Activated CD8-positive, alpha-beta memory T cell treated with anti-CD3 and anti-CD28 coated beads for 1 hour (primary cell): Measurements from ENCODE around the gene MRPL10.
A peak's percentile ranks its signal among the peaks of the same experiment; 100 is the strongest.

Experiments used
- DNase-seq, 2 donors: peaks; one replicate each; pipeline ENCODE4 v3.0.0-alpha.2; 2020; ENCODE audit warnings: low read depth in 1 of 2; ENCODE audit errors: extremely low read depth in 1 of 2

MRPL10 gene

DNA sequence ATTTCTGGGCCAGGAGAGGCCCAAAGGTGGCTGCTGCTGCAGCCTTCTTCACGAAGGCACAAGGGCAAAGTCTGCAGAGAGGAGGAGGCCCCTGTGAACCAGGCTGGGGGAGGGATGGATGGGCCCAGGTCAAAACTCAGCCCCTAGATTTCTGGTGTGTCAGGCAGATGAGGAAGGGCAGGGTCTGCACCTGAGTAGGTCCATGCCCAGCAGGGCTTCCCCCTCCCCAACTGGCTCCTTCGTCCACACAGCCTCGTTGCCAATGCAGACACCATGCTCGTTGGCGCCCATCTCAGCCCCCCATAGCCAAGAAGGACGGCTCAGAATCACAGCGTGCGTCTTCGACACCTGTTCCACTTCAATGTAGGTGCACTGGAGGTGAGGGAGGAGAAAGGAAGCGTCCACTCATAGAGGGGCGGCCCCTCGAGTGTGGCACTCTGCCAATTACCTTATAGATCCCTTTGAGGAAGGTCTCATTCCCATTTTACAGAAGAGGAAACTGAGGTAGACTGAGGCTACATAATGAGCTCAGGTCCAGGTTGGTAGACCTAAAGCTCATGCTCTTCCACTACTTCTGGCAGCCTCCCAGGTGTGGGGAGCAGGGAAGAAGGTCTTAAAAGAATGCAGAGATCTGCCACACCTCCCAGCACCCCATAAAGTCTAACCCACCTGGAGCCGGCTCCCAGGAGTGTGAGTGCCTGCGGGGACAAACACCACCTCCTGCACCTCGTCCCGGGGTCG, 8.8 kb upstream of the MRPL10 start:
- no peak for DNase-seq

DNA sequence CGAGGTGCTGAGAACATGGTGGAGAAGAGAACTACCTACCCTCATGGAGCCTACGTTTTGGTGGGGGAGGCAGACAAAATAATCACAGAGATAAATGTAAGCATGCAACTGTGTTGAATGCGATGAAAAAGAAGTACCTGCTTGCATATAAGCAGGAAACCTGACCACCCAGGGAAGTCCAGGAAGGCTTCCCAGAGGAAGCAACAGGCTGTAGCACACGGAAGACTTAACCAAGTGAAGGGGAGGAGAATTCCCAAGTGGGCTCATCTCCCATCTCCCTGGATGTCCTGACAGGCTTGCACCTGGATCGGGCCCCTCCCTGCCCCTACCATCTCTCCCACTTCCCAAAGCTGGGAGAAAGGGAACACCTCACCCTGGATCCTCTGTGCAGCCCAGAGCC, 7.7 kb upstream of the MRPL10 start:
- no peak for DNase-seq

DNA sequence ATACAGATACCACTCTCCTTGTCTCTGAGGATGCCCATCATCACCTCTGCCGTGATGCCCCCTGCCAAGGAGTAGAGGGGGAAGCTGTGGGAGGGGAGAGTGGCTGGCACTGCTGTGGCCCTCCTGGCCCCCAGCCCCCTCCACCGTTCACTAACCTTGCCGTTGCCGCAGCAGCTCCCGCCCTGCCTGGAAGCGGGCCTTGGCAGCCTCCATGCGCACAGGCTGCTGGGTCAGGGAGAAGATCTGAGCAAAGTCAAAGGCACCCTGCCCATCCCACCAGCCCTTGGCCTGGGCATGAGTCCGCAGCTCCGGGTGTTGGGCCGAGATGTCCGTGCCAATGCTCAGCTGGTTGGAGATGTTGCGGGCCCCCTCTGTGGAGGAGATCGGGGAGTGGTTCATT, 7.3 kb upstream of the MRPL10 start:
- no peak for DNase-seq

DNA sequence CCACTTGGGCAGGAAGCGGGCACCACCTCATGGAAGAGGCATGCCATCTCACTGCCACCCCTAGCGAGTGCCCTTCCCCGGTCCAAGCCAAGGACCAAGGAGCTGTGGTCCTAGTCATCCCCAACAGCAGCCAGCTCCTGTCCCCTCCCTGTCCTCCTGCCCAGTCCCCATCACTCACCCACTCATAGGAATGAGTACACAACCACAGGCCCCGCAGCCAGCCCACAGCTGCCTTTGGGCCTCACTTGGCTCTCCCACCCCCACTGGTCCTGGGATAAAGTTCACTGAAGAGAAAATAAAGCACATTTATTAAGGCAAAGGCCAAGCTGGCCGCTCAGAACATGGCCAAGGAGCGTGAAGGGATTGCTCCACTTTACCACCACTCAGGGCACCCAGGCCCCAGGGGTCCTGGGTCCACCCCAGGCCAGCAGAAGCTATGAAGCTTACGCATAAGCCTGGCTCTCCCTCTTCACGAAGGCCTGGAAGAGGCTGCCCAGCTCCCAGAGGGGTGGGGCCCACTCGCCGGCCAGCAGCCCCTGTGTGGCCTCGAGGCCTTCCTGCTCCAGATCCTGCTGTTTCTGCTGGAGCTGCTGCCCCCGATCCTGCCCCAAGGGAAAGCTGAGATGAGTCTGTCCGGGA, 6.2 kb upstream of the MRPL10 start:
- no peak for DNase-seq

DNA sequence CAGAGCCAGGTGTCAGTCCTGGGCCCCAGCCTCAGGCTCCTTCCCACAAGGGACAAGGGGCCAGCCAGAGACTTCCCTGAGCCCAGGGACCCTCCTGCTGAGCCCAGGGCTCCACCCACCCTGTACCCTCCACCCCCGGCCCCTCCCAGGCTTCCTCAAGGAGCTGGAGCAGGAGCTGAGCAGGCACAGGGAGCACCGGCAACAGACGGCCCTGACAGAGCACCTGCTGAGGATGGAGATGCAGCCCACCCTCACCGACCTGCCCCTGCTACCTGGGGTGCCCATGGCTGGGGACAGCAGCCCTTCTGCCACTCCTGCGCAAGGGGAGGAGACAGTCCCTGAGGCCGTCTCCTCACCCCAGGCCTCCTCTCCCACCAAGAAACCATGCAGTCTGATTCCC, 5.3 kb upstream of the MRPL10 start:
- DNase-seq = no peak

DNA sequence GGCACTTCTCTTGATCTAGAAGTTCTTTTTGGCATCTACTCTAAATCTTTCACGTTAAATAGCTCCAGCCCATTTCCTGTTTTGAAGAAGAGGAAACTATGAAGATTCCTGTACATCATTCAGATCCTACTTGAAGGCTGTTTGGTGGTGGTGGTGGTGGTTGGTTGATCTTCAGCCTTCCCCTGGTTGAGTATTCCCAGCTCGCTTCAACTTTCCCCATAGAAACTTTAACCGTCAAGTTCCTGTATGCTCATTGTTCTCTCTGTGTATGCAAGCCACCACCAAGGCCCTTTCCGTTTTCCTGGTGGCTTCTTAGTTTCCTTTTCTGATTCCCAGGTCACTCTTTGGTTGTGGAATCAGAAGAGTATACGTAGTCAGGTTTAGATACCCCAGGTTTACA, 3.4 kb upstream of the MRPL10 start:
- no peak for DNase-seq

DNA sequence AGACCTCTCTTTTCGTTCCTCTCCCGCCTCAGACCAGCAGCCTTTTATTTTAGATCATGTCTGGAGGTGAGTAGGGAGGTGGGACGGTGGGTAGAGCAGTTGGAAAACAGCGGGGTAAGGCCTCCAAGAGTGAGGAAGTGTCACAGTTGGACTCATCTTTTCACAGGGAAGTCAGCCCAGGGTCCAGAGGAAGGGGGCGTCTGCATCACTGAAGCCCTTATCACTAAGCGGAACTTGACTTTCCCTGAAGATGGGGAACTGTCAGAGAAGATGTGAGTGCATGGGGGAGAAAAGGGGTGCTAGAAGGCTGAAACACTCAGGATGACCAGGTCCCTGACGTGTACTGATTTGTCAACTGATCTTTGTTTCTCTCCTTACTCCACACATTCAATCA, 590 bp upstream of the MRPL10 start:
- no peak for DNase-seq

DNA sequence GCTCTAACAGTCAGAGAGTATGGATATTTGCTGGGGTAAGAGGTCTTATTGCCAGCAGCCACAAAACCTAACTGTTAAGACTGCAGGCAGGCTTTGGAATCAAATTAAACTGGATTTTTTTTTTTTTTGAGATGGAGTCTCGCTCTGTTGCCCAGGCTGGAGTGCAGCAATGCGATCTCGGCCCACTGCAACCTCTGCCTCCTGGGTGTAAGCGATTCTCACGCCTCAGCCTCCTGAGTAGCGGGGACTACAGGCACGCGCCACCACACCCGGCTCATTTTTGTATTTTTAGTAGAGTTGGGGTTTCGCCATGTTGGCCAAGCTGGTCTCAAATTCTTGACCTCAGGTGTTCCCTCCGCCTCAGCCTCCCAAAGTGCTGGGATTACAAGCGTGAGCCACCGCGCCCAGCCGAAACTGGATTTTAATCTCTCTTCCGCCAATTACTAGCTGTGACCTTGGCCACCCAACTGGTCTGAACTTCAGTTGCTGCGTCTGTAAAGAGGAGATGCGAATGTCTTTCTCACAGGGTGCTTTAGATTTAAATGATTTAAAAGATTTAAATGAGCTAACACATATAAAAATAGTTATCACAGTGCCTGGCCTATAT, 842 bp downstream of the MRPL10 start:
- DNase-seq = no peak

DNA sequence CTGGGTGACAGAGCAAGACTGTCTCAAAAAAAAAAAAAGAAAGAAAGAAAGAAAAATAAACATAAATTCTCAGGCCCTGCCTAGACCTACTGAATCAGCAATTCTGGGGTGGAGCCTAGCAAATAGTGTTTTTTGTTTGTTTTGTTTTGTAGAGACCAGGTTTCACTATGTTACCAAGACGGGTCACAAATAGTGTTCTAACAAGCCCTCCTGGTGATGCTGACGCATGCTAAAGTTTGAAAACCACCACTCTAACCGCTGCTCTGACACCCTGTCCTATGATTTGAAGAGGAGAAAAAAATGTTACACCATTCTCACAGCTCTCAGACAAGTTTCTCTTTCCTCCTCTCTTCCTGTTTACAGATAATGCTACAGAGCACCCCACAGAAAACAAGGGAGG, 1.5 kb downstream of the MRPL10 start:
- DNase-seq = no peak

DNA sequence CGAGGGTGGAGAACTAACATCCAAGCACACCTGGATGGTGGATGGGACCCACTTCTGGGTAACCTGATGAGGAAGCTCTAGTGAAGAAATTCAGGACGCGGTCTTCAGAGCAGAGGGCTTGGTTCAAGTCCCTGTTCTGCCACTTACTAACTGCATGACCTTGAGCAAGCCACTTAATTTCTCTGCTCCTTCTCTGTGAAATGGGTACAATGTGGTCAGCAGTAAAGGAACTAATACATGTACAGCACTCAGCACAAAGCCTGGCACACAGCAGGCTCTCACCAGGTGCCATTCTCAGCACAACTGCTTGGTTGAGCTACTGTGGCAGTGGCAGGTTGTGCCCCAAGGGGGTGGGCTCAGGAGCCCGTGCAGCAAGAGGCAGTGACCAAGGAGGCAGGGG, 7.8 kb downstream of the MRPL10 start:
- no peak for DNase-seq

DNA sequence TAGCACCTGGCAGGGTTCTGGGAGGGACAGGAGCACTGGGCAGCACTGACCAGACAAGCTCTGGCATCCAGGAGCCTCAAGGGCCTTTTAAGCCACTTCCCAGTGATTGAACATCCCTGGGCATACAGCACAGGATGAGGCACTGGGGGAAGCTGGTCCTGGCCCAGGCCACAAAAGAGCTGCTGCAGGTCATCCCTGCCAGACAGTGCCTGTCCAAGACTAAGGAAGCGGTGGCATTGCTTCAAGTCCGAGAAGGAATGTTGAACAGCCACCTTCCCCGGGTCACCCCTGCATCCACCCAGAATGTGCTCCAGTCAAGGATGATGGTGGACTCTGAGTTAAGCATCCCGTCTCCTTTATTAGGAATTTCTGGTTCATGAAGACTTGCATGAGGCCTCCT, 8.6 kb downstream of the MRPL10 start:
- DNase-seq = no peak

DNA sequence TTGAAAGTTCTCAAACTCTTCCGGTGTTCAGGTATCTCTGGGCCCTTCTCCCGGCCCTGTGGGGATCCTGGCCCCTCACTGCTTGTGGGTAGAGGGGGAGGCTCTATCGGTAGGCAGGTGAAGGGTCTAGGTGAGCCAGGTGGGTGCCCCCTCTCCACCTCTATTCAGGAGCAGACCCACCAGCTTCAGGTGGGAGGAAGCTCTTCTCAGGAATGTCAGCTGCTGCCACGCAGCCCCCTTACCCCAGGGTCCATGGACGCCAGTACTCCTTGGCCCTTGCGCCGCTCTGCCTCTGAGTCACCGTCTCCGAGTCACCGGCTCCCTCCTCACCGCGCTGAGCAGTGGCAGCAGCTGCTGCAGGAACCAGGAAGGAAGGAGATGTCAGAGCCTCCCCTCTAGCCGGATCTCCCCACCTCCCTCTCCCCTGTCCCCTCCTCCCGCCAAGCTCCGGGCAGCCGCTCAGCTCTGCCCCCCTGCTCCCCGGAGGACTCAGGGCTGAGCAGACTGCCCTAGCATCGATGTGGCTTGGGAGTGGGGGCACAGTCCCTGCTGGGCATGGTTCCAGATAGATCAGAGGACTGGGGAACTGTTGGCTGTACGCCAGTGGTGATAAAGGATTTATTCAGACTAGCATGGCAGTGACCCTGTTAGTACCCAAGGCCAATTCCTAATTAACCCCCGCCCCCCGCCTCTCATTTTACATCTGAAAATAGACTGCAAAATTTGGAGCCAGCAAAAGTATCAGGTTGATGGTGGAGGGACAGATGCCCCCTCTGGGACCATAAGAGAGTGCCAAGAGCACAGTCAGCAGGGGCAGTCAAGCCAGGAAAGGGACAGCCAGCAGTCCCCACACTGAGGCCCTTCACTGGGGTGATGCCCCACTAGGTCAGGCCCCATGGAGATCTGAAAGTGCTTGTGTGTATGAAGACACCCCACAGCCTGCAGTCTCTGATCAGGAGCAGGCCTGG, 9.6 kb downstream of the MRPL10 start, which contains the start of gene OSBPL7:
Gene OSBPL7 (minus strand): TSS at position 371 of the 968 bp plus-strand sequence. CDS start 1,516 bp downstream, outside the sequence.
- peak; percentile 63 to 68 for DNase-seq

DNA sequence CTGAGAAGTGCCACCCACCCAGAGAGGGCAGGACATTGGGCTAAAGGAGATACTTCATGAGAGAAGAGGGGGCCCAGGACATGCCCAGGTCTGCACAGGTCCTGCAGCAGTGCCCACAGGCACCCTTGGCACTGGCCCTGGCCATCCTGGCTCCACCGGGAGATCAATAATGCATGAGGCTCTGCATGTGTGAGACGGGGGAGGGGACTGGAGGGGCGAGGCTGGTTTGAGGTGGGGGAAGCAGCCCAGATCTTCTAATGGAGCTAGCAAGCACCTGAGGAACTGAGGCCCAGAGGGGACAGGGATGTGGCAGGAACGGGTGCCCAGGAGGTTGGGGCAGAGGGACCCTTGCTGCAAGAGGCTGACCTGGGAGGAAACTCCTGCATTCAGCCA, 10.3 kb downstream of the MRPL10 start:
- DNase-seq = no peak

DNA sequence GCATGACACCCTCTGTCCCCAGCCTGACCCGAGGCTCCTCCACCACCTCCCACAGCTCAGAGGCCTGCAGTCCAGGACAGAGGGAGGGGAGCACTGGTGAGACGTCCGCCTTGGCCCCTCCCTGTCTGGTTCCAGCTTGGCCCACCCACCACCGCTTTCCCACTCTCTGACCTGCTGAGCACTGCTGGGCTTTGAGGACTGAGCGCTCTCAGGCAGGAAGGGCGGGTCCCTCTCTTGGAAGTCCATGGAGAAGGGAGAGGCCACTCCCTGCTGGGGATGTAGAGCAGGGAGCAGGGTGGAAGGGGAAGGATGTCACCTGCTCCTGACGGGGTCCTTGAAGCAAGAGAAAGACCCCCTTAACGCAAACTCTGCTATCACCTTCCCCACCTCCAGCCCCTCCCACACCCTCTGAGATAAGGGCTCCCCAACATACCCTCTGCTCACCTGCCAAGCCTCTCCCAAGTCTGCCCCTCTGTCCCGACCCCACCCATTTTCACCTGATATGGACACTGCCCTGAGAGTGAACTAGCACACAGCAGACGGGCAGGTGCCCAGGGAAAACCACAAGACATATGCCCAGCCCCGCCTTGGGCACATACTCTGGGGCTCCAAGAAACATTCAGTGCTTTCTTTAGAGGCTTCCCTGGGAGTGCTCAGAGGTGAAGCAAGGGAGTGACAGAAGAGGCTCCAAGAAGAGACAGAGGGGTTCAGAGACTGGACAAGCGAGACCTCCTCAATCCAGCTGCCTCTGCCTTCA, 11.1 kb downstream of the MRPL10 start:
- DNase-seq = no peak

DNA sequence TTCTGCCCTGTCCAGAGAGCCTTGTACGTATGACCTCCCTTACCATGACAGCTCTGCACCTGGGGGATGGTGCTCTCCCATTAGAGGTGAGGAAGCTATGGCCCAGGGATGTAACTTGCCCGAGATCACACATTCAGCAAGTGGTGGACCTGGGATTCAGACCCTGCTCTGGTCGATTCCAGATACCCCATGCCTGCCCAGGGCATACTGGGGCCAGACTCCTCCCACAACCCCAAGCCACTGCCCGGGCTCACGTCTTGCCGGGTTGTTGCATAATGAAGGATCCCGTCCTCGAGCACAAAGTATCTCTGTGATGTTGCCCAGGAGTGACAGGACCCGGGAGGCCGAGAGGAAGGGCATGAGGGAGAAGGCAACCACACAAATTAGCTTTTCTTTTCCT, 11.9 kb downstream of the MRPL10 start:
- DNase-seq = no peak

DNA sequence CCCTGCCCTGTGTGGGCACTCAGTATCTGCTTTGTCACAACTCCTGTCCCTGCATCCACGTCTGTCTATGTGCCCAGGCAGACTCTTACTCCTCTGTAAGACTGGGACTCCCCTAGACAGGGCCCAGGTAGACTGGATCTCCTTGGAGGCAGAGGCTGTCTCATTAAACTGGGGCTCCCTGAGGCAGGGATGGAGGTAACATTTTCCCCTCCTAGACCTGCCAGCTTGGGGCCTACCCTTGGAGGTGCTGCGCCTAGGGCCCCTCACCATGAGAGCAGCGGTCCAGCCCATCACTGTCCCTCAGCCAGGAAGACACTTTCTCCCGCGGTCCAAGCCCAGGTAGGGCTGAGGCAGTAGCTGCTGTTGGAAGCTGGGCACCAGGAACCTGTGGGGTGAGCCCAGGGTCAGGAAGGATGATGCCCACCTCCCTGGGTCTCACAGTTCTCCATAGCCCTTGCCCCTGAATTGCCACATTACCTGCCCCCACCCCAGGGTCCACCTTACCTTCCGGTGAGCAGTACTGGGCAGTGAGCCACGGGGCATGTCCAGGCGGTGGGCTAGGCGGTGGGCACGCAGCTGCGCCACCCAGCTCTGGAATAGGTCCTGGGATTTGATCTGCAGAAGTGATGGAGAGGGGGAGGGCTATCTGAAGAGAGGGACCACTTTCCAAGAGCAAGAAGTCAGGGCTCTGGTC, 13.2 kb downstream of the MRPL10 start:
- DNase-seq = no peak

DNA sequence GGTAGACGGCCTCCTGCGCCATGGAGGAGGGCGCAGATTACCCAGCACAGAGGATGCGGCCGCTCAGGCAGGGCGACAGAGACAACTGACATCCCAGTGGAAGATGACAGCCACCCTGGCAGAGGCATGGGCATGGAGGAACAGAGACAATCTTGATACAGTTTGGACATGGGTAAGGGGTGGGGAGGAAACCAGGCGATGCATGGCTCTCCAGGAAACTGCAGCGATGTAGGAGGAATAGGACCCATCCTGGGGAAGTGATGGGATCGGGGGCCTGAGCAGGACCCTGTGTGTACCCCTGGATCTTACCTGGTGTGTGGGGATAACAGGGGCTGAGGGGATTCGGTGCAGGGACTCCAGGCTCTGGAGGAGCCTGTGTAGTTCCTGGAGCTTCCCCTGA, 14.4 kb downstream of the MRPL10 start:
- DNase-seq = no peak

DNA sequence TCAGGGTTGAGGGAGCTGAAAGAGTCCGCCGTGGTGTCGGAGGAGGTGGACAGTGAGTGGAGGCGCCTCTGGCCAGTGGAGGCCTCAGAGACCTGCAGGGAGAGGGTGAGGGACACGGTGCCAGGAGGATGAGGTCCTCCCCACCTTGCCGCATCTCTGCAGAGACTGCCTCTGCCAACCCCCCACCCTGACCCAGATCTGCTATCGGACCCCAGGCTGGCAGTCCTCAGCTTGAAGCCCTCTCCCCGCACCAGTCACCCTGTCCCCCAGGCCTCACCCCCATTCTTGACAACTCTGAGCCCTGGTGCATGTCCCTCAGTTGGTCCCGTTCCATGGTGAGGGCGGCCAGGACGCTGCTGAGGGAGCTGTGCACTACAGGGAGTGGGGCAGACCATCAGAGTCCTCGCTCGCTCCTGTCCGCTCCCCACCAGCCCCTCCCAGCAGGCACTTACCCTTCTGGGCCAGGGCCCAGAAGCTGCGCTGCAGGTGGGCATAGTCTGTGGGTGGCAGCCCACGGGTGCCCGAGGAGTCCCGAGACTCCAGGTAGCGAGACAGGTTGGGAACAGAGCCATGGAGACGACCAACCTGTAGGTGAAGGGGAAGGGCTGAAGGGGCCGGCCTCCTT, 15.1 kb downstream of the MRPL10 start:
- DNase-seq = no peak
